HTR-8/SVneo (cell line): ENCODE data around the gene HIVEP2.

Source experiments
- DNase-seq: peaks from one replicate; pipeline ENCODE4 v3.0.0; 2011; ENCODE audit warnings: low spot score, mixed read lengths; ENCODE audit not compliant: insufficient read length
- FAIRE-seq: peaks from 2 replicates; lab custom pipeline; 2011; peaks lifted over from hg19 to GRCh38; lab: Jason Lieb, UNC

Gene HIVEP2

GRCh38 chr6:142872376-142872775 is 72.6 kb downstream of the HIVEP2 start:
- FAIRE-seq: no peak
- no peak for DNase-seq

DNA sequence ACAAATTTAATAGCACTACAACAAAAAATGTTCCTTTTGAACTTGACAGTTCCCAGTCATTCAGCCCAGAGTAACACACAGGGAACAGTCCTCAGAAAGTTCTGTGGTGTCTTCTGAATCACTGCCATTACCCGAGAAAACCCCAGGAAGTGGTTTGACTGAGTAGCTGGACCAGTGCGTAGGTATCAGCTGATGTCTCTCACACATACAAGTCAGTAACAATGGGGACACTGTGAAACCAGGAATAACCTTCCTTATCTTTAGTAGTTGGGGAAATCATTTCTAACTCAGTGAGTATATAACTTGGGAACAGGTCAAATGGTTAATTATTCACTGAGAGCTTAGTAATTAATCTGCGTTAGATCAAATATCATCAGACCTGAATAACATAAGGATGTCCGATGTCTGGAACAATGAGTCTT is 73.1 kb downstream of the HIVEP2 start:
- FAIRE-seq (no peak), DNase-seq (no peak)

GRCh38 chr6:142870787-142871415 is 74.1 kb downstream of the HIVEP2 start:
- DNase-seq (no peak), FAIRE-seq (no peak)

- FAIRE-seq (no peak), DNase-seq (no peak)
These were observed 76.1 kb downstream of the HIVEP2 start for GRCh38 chr6:142868917-142869316.

DNA sequence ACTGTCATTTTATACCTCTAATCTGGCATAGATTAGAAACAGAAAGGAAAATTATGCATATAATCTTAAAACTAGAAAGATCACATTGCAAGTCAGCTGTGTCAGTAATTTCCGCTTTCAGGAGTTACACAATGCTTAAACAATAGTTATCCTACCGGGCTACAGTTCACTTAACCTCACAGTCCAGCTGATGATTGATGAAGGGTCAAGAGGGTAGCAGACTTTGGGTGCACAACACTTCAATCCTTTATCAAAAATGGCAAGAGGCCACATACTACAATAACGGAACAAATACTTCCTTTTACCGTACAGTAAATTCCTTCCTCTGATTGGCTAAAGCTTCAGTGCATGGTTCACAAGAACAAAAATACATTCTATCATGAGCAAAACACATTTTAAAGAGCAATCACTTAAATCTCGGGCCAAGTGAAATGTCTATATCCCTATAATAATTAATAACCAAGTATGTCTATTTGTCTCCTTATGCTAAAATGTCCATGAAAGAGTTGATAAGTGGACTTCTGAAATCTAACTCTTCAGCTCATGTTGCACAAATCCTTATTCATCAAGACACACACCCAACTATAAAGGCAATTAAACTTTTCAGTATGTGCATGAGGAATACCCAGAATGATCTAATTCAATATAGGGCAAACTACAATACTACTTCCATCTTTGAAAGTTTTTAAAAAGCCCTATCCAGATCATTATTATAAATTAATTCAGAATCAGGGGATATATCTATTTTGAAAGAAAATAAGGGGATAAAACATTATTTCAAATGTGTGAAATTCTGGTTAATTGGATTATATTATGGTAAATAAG is 76.8 kb downstream of the HIVEP2 start:
- no peak for FAIRE-seq
- no peak for DNase-seq

DNA sequence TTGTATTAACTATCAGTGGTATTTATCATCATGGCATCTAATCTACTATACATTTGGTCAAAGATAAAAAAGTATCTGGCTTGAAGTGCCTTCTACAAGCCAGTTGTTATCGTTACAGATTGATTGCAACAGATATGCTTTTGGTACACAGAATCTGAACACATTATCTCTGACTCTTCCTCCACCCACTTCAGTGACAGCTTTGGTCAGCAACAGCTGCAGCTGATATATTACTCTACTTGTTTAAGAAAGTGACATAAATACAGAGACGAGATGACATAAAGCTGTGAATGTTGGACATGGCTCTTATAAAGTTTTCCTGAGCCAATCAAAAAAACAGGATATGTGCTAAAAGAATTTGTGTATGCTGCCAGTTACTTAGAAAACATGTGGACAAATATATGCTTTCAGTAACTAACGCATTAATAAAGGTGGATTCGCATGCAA is 77.6 kb downstream of the HIVEP2 start:
- no peak for DNase-seq

DNA sequence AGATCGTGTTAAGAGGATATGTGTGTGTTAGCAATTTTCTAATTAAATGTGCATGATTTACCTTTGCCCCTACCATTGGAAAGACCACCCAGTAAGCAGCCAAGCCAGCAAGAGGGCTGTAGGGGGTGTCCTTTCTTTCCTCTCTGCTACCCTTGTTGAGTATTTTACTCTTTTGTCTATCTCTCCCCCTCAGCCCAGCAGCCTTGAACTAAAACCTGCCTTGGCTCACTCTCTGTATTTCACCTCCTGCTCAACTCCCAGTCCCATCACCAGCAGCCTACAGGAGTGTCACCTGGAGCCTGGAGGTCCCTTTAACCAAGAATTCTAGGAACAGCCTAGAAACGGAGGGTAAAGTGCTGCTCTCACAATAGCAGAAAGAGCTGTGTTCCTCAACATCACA is 81.0 kb downstream of the HIVEP2 start:
- DNase-seq (no peak), FAIRE-seq (no peak)

More for the DNA sequence above, 77.6 kb downstream of the HIVEP2 start:
- FAIRE-seq: no peak

- FAIRE-seq (no peak), DNase-seq (no peak)
These were observed 83.3 kb downstream of the HIVEP2 start for GRCh38 chr6:142861711-142862110.

- DNase-seq: no peak
- FAIRE-seq: no peak
These were observed 84.5 kb downstream of the HIVEP2 start for GRCh38 chr6:142860498-142860897.

GRCh38 chr6:142857796-142858555 is 87.0 kb downstream of the HIVEP2 start:
- FAIRE-seq: no peak
- DNase-seq: no peak

DNA sequence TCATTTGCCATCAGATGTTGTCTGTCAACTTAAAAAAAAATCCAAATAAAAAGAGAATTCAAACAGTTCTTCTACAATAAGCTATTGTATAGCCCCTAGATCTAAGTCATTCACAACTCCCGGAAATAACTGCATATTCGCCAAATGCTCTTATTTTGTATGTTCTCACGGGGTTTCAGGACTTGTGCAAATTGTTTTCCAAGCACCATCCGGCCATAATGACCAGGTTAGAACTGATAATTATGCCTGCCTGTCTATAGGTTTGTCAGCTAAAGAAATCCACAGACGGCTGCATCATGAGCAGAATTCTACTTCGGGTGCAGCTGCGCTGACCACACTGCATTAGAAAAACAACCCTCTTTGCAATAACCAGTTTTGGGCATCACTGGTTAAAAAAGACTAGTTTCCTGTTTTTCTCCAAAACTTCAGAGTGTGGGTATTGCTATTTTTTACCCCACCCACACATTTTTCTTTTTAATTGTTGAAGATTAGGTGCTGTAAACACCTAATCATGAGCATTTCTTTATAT is 87.7 kb downstream of the HIVEP2 start:
- FAIRE-seq (no peak), DNase-seq (no peak)

DNA sequence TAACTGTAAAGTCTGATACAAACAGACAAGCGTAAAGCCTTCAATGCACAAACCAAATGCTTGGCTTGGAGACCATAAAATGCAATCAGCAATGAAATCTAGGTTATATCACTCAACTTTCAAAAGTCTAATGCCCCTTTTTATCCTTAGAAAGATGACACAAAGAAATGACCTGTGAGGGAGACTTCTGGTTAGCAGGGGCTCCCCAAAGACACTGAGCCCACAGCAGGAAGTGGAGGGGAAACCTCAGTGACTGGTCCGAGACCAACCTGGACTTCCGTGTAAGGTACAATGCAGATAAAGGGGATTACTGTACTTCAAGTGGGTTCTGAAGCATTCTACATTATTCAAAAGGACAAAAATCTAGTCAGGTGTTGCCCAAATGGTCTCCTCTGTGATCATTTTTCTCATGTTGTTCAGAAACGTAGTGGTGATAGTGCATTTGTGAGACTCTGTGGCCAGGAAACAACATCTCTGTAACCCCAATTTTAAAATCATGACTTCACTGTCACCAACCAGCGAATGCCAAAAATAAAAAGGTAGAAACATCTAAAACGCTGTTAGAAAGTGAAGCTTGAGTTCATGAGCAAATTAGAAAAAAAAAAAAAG is 88.2 kb downstream of the HIVEP2 start:
- no peak for FAIRE-seq
- no peak for DNase-seq

DNA sequence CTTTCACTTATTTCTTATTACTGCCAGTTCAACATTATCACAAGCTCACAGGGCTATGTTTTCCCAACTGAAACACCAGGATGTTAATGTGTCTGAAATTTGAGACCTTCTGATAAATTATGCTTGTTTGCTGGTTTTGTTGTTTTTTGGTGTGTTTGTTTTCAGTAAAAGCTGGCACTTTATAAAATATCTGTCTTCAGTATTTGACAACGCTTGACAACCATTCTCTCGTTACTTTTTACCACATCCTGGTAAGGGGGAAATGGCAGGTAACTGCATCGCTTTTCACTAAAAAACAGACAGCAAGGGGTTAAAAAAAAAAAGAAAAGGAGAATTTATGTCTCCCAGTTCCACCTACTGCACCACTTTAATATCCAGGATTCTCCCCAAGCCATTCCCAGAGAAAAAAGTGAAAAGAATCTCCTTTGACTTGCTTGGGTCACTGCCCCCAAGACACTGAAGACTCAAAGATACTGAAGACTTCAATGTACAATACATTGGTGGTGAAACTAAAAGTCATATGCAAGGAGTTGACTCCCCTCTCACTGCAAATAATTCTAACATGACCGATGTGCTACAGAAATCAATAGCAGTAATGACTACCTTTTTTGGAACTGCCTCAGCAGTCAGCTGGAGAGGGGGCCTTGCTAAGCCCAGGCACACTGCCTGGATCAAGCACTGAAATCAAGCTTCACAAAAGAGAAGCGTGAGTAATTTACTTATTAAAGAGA is 88.9 kb downstream of the HIVEP2 start:
- DNase-seq (no peak), FAIRE-seq (no peak)

- no peak for DNase-seq
- FAIRE-seq: no peak
These were observed 90.1 kb downstream of the HIVEP2 start for GRCh38 chr6:142854589-142855488.

GRCh38 chr6:142853244-142854180 is 91.5 kb downstream of the HIVEP2 start:
- FAIRE-seq: no peak
- no peak for DNase-seq

DNA sequence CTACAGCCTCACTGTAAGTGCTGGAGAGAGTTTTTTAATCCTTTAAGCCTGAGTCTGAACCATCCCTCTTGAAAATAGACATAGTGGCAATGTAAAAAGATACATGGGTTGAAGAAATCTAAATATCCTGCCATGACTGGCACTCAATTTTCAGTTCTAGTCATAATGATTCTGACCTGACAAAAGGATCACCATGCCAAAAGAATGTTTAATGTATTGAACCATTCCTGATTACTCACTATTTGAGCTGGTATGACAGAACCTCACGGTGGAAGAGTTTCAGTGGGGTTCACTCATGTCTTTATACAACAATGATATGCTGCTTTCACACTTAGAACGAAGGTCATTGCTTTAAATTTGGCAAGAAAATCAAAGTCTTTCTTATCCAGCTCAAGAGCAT is 93.4 kb downstream of the HIVEP2 start:
- no peak for DNase-seq

GRCh38 chr6:142850679-142851423 is 94.1 kb downstream of the HIVEP2 start:
- DNase-seq (peak; percentile 19), FAIRE-seq (no peak)

More for the DNA sequence above, 93.4 kb downstream of the HIVEP2 start:
- FAIRE-seq: no peak
